ENCODE measurements around the gene TRIM67.

DNA sequence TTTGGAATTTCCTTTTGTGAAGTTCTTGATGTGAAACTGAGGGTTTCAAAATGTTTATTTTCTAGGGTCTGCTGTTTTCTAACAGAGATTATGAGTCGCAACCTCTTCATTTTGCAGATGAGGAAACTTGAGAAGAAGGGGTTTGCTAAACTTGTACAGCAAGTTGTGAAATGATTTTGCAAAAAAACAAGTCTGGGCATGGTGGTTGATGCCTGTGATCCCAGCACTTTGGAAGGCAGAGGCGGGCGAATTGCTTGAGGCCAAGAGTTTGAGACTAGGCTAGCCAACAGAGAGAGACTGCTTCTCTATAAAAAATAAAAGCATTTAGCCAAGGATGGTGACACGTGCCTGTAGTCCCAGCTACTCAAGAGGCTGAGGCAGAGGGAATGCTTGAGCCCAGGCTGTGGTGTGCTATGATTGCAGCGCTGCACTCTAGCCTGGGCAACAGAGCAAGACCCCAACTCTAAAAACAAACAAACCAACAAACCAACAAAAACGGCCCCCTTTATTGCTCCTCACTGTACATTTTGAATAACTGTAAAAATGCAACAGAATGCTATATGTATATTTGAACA is 9.9 kb downstream of the TRIM67 start:
- TF ChIP-seq, protein P1, sequence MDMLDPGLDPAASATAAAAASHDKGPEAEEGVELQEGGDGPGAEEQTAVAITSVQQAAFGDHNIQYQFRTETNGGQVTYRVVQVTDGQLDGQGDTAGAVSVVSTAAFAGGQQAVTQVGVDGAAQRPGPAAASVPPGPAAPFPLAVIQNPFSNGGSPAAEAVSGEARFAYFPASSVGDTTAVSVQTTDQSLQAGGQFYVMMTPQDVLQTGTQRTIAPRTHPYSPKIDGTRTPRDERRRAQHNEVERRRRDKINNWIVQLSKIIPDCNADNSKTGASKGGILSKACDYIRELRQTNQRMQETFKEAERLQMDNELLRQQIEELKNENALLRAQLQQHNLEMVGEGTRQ (CRISPR knock-in tag; IDR thresholded peaks at IDR 0.05): no peak
- TF ChIP-seq, protein P2, sequence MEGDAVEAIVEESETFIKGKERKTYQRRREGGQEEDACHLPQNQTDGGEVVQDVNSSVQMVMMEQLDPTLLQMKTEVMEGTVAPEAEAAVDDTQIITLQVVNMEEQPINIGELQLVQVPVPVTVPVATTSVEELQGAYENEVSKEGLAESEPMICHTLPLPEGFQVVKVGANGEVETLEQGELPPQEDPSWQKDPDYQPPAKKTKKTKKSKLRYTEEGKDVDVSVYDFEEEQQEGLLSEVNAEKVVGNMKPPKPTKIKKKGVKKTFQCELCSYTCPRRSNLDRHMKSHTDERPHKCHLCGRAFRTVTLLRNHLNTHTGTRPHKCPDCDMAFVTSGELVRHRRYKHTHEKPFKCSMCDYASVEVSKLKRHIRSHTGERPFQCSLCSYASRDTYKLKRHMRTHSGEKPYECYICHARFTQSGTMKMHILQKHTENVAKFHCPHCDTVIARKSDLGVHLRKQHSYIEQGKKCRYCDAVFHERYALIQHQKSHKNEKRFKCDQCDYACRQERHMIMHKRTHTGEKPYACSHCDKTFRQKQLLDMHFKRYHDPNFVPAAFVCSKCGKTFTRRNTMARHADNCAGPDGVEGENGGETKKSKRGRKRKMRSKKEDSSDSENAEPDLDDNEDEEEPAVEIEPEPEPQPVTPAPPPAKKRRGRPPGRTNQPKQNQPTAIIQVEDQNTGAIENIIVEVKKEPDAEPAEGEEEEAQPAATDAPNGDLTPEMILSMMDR (IDR thresholded peaks at IDR 0.05): no peak
- TF ChIP-seq, protein P3, sequence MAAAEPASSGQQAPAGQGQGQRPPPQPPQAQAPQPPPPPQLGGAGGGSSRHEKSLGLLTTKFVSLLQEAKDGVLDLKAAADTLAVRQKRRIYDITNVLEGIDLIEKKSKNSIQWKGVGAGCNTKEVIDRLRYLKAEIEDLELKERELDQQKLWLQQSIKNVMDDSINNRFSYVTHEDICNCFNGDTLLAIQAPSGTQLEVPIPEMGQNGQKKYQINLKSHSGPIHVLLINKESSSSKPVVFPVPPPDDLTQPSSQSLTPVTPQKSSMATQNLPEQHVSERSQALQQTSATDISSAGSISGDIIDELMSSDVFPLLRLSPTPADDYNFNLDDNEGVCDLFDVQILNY (CRISPR knock-in tag; IDR thresholded peaks at IDR 0.05): no peak
- TF ChIP-seq, protein P4, sequence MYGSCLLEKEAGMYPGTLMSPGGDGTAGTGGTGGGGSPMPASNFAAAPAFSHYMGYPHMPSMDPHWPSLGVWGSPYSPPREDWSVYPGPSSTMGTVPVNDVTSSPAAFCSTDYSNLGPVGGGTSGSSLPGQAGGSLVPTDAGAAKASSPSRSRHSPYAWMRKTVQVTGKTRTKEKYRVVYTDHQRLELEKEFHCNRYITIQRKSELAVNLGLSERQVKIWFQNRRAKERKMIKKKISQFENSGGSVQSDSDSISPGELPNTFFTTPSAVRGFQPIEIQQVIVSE (CRISPR knock-in tag; IDR thresholded peaks at IDR 0.05; ENCODE audit: borderline replicate concordance): no peak
